KOPT-K1 (cell line): ENCODE data around the gene RNF103.

ENCODE experiments used
- H3K27ac ChIP-seq: fragments of 200-600 bp; sonication (generic); 2 replicates; pipeline ENCODE4 v1.5.1; 2016; ENCODE audit warnings: antibody characterized with exemption, mild to moderate bottlenecking, low read depth, low read length; ENCODE audit not compliant: poor library complexity, severe bottlenecking
- H3K36me3 ChIP-seq: fragments of 200-600 bp; sonication (generic); 2 replicates; pipeline ENCODE4 v1.5.1; 2017; ENCODE audit warnings: antibody characterized with exemption, mild to moderate bottlenecking, low read length, moderate library complexity; ENCODE audit not compliant: insufficient read depth
- H3K9me3 ChIP-seq: fragments of 200-600 bp; sonication (generic); 2 replicates; pipeline ENCODE4 v1.5.1; 2017; ENCODE audit warnings: antibody characterized with exemption, low read length, mild to moderate bottlenecking; ENCODE audit not compliant: insufficient read depth, poor library complexity, severe bottlenecking

RNF103 gene

DNA sequence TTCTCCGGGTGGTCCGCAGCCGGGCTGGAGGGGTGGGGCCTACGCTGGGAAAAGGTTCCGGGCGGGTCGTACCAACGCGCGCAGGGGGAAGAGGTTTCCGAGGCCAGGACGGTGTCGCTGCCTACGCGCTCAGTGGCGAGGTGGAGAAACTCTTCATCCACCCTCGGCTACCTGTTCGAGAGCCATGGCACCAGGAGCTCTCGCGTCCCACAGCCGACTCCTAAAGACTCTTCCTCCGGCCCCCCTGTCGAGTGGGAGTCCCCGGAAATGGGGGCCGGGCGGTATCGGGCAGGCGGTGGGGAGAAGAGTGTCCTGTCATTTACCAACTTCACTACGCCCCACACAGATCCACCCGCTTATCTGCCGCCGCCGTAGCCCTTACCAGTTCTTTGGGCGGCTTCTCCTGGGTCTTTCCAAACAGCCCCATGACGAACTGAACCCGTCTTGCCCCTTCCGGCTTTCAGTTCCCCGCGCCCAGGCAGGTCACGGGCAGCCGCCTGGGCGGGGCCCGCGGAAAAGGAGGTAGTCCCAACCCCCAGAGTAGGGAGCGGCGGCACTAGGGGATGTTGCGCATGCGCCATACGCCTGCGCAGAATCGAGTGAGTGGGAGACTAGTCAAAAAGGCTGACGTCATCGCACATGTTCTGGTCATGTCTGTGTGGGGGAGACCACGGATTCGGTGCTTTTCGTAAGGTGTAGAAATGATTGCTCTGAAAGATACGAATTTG is 60.6 kb downstream of the RNF103 start, which contains the start of gene CHMP3:
Gene CHMP3, minus strand, starts transcription at position 522 of the 728 bp plus-strand sequence. Its CDS starts 95 bp downstream, at position 427.
- Histone ChIP-seq H3K27ac (peak within 1 kb of the TSS; percentile 93), H3K36me3 (no peaks in the 10 kb centered on the region; the same call in 1 of the 2 replicates)

DNA sequence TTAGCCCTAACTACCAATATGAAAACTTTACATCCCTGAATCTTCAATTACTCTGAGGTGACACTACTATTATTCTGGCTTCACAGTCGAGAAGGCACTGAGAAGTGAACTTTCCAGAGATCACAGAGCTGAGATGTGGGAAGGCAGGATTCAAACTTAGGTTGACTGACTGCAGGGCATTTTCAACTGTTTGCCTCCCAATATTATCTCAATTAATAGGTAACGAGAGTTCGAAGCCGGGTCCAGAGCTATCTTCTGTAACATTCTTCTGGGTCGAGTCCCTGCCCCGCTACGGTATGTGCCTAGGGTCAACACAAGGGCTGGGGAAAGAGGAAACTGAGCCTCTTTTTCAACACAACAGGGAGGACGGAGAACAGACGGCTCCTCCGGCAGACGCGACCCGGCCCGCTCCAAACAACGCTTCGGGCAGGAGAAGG is 61.2 kb downstream of the RNF103 start:
- H3K36me3 ChIP-seq = no peaks in the 10 kb centered on the region; the same call in 1 of the 2 replicates
- no peaks in the 10 kb centered on the region for H3K9me3 ChIP-seq
- H3K27ac ChIP-seq = peak overlapping the region; percentile 93

More for the DNA sequence above, 60.6 kb downstream of the RNF103 start, which contains the start of gene CHMP3:
- H3K9me3 ChIP-seq = no peaks in the 10 kb centered on the region

DNA sequence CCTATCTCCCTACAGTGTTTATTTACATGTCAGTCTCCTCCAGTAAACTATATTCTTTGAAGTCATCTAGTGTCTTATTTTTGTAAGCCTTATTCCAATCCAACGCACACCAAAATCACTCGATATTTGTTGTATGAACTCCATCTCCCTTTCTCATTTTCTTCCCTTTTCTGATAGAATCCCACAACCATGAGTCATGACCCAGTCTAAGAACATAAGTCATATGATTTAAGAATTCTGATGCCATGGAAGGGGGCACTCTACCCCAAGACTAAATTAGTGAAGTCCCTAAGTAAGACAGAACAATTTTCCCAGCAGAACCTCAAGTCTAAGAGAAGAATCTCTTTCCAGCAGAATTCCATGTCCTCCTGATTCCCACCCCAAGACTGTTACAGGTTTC is 65.8 kb downstream of the RNF103 start:
- Histone ChIP-seq H3K27ac (no peak overlapping the region), H3K9me3 (peaks cover 17% of the 10 kb centered on the region), H3K36me3 (peaks cover 5% of the 10 kb centered on the region; the same call in 1 of the 2 replicates)

DNA sequence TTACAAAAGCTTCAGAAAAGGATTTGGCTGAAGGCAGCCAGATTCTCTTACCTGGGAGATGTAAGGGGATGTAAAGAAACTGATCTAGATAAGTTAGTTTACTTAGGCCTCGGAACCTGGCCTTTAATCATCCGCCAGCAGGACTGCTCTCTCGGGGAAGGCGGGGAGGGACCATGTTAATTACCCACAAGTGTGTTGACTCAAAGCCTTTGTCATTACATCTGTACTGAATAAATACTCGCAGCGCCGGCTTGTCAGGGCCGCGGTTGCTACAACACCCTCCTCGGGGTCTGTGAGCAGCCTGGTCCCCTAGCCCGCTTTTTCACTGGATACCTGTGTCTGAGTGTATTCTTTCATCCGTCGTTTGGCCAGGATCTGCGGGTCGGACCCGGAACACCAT is 67.2 kb downstream of the RNF103 start:
- Histone ChIP-seq H3K9me3 (peaks cover 28% of the 10 kb centered on the region), H3K27ac (no peak overlapping the region), H3K36me3 (peaks cover 9% of the 10 kb centered on the region; the same call in 1 of the 2 replicates)
